ENCODE data around the gene CALD1.

Gene CALD1

GRCh38 chr7:134764365-134764764 is 15.1 kb upstream of the CALD1 start:
- no peak for DNase-seq

GRCh38 chr7:134766779-134767519 is 12.5 kb upstream of the CALD1 start:
- no peak for DNase-seq

GRCh38 chr7:134767520-134768168 is 11.8 kb upstream of the CALD1 start:
- DNase-seq, result no peak

- no peak for DNase-seq
Observed at GRCh38 chr7:134768243-134768642, 11.2 kb upstream of the CALD1 start.

- DNase-seq, result no peak
Observed at GRCh38 chr7:134770676-134771075, 8.8 kb upstream of the CALD1 start.

GRCh38 chr7:134771111-134771510 is 8.3 kb upstream of the CALD1 start:
- DNase-seq, result no peak

GRCh38 chr7:134771889-134772288 is 7.5 kb upstream of the CALD1 start:
- no peak for DNase-seq

GRCh38 chr7:134772401-134772800 is 7.0 kb upstream of the CALD1 start:
- DNase-seq, result no peak

GRCh38 chr7:134773164-134773563 is 6.3 kb upstream of the CALD1 start:
- DNase-seq, result no peak

- DNase-seq, result no peak
Observed at GRCh38 chr7:134774119-134774518, 5.3 kb upstream of the CALD1 start.

- no peak for DNase-seq
Observed at GRCh38 chr7:134777470-134777869, 2.0 kb upstream of the CALD1 start.

- no peak for DNase-seq
Observed at GRCh38 chr7:134777908-134778580, 1.4 kb upstream of the CALD1 start.

GRCh38 chr7:134779741-134780065 is 269 bp downstream of the CALD1 start:
- DNase-seq, result no peak

GRCh38 chr7:134780166-134780828 is 863 bp downstream of the CALD1 start:
- DNase-seq, result no peak

- DNase-seq, result no peak
Observed at GRCh38 chr7:134781171-134781570, 1.7 kb downstream of the CALD1 start.

- DNase-seq, result no peak
Observed at GRCh38 chr7:134782121-134782623, 2.7 kb downstream of the CALD1 start.

GRCh38 chr7:134783294-134784069 is 4.0 kb downstream of the CALD1 start:
- DNase-seq, result no peak

GRCh38 chr7:134784251-134785049 is 5.0 kb downstream of the CALD1 start:
- DNase-seq, result no peak

- DNase-seq, result no peak
Observed at GRCh38 chr7:134785842-134786241, 6.4 kb downstream of the CALD1 start.

GRCh38 chr7:134787064-134787463 is 7.6 kb downstream of the CALD1 start:
- DNase-seq, result no peak

GRCh38 chr7:134787720-134788119 is 8.3 kb downstream of the CALD1 start:
- DNase-seq, result no peak

GRCh38 chr7:134788191-134788590 is 8.8 kb downstream of the CALD1 start:
- no peak for DNase-seq
